Activated CD4-positive, alpha-beta T cell treated with anti-CD3 and anti-CD28 coated beads for 4 hours (primary cell): ENCODE data around the gene TIGD2.
A peak's percentile ranks its signal among the peaks of the same experiment; 100 is the strongest.

Source experiments
- DNase-seq, 2 donors: peaks; one replicate each; pipeline ENCODE4 v3.0.0-alpha.2; 2020

Gene TIGD2

DNA sequence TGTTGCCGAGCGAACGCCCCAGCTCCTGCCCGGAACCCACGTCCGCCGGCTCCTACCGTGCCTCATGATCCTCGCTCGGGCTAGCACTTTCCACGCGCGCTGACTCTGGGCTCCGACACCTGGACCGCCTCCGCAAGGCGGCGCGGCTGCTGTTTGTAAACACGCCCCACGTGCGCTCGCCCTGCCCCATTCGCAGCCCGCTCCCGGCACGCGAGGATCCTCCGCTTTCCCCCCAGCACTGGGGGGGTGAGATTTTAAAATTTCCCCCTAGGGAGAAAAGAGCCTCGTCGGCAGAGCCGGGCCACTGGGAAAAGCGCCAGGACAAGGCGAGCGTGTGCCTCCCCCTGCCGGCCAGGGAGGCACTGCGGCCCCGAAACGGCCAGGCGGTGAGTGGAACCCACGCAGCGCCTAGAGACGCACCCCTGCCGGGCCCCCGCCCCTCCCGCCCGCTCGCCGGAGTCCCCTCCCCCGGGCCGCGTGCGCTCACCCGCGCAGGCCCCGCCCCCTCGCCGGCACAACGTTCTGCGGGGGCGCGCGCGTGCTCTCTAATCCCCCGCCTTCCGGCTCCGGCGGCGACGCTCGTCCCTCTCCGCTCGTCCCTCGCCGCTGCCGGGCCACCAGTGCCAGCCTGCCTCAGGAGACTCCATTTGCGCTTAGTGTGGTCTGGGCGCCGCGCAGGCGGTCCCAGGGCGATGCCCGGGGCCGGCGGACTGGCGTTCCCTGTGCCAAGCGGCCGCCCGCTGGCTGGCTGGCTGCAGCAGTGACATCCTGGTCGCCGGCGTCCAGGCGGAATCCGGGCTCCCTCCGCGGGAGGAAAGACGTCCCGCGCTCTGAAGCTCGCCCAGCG lies at the start of gene TIGD2:
TIGD2 (plus strand) TSS at position 548 of the 847 bp plus-strand sequence. CDS start 1,442 bp downstream, outside the sequence.
- peak; percentile 86 to 91 for DNase-seq

DNA sequence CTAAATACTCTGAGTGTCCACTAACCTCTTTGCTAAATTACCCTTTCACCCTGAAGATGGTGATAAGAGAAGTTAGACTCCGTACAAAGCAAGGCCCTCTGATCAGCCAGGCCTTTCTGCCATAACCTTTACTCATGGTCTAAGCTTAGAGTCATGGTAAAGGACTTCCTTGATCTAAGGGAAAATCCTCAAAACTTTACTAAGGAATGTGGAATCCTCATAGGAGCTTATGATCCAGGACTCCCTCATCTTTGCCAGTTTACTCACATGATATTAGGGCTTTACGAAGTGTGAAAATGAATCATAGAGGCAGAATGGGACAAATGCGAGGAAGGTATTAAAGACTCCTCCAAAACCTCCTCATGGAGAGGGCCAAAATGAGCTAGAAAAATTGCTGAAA lies 46.5 kb upstream of the TIGD2 start:
- no peak for DNase-seq

DNA sequence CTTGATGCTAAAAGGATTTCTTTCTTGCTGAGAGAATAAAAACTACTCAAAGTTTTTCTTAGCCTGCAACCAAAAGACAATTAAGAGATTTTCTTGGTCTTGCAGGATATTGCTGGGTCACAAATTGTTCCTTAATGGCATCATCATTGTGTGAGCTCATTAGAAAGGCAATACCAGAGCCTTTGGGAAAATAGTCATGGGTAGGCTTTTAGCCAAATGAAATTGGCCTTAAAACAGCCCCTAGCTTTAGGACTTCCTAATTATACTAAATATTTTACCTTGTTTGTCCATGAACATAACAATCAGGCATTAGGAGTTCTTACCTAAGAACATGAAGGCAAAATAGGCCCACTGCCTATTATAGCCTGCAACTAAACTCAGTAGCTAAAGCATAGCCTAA lies 43.9 kb upstream of the TIGD2 start:
- DNase-seq = no peak

DNA sequence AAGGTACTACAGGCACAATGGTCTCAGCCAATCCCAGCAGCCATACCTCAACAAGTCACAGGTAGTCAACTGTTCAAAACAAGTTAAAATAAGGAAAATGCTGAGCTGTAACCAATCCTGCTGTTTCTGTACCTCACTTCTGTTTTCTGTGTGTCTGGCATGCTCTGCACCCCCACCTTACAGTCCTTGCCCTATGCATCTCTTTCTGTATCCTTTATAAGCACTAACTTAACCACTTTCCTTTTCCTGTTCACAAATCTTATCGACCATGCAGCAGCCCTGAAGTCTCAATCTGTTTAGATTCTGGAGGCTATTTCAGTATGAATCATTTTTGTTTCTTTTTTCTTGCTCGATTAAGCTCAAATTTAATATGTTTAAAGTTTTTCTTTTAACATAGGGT lies 41.9 kb upstream of the TIGD2 start:
- no peak for DNase-seq

- no peak for DNase-seq
These were observed 41.3 kb upstream of the TIGD2 start for GRCh38 chr4:89070041-89070440.

DNA sequence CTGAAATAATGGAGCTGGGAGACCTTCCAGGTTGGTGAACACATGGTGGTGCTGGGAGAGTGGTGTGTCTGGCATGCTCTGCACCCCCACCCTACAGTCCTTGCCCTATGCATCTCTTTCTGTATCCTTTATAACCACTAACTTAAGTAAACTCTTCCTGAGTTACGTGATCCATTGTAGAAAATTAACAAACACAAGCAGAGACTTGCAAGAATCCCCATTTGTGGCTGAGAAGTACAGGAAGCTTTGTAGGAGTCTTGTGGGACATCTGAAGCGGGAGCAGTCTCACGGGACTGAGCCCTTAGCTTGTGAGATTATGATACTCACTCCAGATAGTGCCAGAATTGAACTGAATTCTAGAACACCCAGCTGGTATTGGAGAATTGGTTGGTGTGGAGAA lies 40.0 kb upstream of the TIGD2 start:
- no peak for DNase-seq

- DNase-seq = no peak
These were observed 38.4 kb upstream of the TIGD2 start for GRCh38 chr4:89072921-89073320.

DNA sequence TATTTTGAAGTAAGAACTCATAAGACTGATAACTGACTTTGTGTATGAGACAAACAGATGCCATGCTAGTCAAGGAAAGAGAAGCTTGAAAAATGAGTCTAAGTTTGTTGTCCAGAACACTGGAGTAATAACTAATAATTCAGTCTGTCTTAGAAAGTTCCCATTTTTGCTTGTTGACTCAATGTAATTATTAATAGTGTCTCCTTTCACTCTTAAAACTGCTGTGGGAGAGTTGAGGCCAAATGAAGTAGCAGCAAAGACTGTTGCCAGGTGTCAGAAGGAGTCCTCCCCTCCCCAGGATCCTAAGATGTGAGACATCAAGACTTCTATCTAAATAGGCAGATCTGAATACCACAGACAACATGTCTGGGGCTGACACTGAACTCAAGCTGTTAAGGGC lies 33.6 kb upstream of the TIGD2 start:
- no peak for DNase-seq

DNA sequence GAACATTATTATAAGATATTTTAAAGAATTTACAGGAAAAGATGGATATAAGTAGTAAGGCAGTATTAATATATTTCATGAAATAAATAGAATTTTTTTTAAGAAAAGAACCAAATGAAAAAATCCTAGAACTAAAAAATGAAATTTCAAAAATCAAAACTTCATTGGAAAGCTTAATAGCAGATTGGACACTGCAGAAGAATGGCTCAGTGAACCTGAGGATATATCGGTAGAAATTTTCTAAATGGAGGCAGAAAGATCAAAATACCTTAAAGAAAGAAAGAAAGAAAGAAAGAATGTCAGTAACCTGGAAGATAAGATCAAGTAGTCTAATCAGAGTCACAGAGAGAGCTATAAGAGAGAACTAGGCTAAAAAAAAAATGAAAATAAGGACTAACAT lies 33.0 kb upstream of the TIGD2 start:
- DNase-seq = no peak

DNA sequence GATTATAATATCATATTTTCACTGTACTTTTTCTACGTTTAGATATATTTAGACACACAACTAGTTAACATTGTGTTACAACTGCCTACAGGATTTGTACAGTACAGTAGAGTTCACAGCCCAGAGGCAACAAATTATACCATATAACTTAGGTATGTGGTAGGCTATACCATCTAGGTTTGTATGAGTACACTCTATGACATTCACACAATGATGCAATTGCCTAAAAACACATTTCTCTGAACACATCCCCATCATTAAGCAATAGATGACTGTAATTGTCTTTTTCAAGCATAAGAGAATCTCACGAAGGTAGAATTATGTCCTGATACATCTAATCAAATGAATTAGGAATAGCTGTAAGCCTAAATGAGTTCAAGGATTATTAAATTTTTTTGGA lies 12.3 kb upstream of the TIGD2 start:
- no peak for DNase-seq

DNA sequence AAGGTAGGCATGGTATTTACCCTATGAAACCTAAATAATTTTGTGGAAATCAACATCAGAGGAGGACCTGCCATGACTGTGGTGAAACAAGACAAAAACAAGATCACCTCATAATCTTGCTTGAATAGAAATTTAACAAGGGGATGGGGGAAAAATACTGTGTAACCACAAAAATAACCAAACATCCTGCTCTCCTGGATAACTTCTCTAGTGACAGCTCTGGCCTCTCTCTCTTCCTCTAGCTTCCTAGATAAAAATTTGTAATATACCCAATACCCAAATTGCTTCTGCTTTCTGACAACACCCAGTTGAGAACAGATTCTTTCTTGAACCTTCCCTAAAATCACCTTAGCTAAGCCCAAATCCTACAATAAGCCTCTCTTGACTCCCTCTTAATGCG lies 11.9 kb upstream of the TIGD2 start:
- DNase-seq = no peak

DNA sequence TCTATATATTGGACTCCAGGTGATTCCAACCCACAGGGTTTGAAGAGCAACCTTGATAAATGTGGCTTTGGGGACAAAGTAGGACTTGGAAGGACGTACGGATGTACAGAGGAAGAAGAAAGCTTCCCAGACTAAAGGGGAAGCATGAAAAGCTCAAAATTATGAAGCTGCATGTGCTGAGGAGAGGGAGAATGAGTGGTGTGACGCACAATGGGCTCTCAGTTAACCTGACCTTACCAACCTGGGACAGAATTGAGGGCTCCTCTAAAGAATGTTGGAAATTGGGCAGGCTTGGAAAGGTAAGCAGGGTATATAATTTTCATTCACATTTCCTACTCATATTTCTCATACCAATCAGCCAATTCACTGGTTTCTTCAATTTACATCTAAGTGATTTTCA lies 10.5 kb upstream of the TIGD2 start:
- DNase-seq = no peak

DNA sequence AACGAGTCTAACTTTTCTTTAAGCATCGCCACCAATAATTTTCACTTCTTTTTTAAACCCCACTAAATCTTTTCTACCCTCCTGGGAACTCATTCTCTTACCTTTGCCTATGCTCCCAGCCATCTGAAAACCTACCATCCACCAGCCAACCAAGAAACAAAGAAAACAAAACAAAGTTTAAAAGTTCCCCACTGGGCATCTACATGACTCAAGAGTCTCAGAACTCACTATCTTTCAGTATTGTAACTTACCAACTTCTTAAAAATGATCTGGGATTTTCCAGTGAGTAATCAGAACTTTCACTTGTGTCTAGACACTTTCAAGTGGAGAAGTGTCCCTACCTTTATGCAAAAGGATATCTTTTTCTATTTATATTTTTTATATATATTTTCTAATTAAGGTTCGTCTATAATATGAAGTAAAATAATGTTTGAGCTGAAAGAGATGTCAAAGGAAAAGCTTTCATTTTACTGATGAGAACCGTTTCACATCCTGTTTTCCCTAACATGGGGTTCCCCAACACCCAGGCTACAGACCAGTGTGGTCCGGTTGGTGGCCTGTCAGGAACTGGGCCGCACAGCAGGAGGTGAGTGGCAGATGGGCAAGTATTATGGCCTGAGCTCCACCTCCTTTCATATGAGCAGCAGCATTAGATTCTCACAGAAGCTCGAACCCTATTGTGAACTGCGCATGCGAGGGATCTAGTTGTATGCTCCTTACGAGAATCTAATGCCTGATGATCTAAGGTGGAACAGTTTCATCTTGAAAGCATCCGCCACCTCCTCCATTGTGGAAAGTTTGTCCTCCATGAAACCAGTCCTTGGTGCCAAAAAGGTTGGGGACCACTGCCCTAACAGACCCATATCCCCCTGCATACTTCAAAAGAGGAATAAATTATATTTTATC lies 9.8 kb upstream of the TIGD2 start:
- no peak for DNase-seq

DNA sequence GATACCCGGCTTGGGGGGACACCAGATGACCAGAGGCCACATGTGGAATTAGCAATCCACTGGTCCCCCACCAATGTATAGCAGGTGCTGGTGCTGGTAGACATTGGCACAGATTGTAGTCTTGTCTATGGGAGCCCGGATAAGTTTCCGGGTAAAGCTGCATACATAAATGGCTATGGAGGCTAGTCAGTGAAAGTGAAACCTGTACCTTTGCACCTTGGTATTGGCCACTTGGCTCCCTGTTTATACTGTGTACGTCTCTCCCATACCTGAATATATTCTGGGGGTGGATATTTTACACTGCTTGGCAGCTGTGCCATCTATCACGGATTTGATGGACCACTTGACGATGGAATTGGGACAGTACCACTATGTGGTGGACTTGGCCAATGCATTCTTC lies 5.6 kb upstream of the TIGD2 start:
- no peak for DNase-seq

DNA sequence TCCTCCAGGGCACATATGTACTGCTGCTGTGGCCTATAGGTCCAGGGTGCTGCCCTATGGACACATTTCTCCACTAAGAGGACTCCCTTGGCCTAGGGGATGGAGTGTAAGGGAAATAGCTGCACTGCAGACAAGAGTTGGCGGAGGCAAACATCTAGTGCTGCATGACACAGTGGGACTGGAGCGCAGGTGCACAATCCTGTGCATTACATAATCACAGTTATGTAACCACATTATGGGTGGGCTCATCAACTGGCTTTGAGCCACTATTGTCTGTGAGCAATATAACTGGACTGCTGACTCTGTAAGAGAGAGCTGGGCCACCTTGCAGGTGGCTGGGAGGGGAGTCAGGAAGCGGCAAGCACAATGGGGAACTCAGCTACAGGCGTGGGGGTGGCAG lies 3.2 kb upstream of the TIGD2 start:
- no peak for DNase-seq

DNA sequence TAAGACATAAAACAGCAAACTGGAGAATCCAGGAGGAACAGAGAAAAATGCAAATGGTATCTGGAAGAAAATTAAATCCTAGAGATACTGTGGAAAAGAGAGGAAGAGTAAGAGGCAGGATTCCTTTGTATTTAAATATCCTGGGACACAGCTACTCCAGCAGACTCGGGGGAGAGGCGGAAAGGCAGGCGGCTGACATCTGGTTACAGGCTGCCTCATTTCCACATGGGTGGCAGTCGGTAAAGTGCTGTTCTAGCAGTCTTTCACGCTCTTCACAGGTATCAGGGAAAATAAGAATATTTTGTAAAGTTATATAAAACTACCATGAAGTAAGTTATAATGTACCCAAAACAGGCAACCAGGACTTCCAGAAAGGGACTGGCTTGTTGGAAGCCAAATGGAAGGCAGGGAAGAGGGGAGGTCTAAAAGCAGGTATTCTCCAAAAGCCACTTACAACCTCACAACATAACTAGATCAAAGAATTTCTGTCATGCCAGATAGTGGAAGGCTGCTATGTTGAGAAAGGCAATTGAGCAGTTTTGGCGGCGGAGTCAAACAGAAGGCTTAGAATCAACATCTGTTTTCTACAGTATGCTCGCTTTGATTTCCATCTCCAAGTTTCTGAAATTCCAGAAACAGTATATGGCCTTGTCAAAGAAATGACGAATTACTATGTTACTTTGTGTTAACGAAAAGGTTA lies 1.3 kb upstream of the TIGD2 start:
- DNase-seq = no peak

- DNase-seq = no peak
These were observed 770 bp upstream of the TIGD2 start for GRCh38 chr4:89110541-89110985.

DNA sequence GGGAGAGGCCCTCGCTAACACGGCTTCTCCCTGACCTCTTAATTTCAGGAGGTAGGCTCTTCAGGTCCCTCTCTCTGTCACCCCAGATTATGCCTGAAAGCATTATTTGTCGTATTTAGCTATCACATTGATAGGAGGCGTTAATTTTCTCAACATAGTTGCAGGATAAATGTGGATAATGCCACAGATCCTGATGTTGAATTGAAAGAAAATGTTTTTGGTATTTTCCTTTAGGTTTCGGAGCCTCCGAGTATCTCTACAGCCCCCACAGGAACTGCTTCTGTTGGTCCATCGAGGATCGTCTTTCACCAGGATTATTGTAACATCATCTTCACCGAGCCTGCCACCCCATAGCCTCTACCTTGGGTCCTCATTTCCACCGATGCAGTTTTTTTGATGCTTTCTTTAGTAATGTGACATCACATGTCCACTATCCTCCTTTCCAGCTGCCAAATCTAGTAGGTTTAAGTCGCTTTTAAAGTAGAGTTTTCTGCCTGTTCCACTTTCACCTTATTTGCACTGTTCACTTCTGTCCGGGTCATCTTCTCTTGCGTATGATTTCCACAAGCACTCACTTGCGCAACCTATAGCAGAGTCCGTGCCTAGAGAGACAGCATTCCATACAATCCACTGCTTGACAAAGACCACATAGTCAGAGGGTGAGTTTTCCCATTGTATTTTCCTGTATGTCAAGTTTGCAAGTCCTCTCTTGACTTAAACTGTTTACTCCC lies 665 bp downstream of the TIGD2 start:
- no peak for DNase-seq

GRCh38 chr4:89113415-89113814 lies 2.1 kb downstream of the TIGD2 start:
- DNase-seq = no peak

DNA sequence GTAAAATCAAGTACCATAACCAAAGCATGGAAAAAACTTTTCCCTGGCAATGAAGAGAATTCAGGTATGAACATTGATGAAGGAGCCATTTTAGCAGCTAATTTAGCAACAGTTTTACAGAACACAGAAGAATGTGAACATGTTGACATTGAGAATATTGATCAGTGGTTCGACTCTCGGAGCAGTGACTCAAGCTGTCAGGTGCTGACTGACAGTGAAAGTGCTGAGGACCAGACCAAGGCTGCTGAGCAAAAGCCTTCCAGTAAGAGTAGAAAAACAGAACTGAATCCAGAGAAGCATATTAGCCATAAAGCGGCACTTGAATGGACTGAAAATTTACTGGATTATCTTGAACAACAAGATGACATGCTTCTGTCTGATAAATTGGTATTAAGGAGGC lies 2.8 kb downstream of the TIGD2 start:
- no peak for DNase-seq

- no peak for DNase-seq
These were observed 5.8 kb downstream of the TIGD2 start for GRCh38 chr4:89117115-89117514.

DNA sequence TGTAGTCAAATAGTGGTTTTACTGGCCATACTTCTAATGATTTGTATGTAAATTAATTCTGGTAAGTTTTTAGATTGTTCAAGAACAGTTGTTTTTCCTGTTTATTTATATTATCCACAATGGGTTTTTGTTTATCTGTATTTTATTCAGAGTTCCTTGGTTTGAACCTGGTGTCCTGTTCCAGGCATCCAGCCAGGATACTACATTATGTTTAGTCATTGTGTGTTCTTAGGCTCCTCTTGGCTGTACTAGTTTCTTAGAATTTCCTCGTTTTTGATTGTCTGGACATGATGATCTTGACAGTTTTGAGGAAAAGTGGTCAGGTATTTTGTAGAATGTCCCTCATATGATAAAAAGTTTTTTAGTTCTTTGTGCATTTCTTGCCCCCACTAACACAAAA lies 7.8 kb downstream of the TIGD2 start:
- no peak for DNase-seq

DNA sequence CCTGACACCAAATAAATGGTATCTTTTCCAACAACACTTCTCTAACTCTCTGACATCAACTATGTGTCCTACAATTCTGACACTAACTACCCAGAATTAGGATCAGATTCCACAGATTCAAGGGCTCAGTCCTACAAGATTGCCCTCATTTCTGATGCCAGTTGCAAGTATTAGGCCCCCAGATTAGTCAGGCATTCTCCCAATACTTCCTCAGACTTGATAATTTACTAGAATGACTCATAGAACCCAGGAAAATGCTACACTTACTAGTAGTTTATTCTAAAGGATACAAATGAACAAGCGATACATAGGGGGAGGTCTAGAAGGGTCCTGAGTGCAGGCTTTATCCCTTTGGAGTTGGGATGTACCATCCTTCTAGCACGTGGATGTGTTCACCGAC lies 8.5 kb downstream of the TIGD2 start:
- DNase-seq = no peak
